Measurements from ENCODE around the gene DBN1.

GRCh38 chr5:177429248-177430040, 44.0 kb downstream of the DBN1 start:
- no peak for TF ChIP-seq POLR2AphosphoS5 (IDR thresholded peaks at IDR 0.05)
- no peak for TF ChIP-seq POLR2A (IDR thresholded peaks at IDR 0.05)
- TF ChIP-seq CTCF (IDR thresholded peaks at IDR 0.05): no peak

Data from transverse colon (tissue), 4 donors.